MCF 10A (cell line): ENCODE measurements around the gene ZNF444. TPM values are rescaled to one million over a fixed set of nuclear protein-coding genes. Genes with fewer than 3 reads are reported as not detected.

Experiments
- BruUV-seq: library from RNA; stranded (reverse); fragments of 400-500 nt; replicated peaks from 2 replicates; lab custom pipeline; 2021; lab: Mats Ljungman, UMichigan
- CTCF ChIA-PET: fragments of 300-600 bp; sonication (Branson Sonifier 250); formaldehyde crosslinking; extraction: SDS; loops from one replicate; lab custom pipeline; 2021; ENCODE audit warnings: antibody characterized with exemption, inconsistent platforms; lab: Yijun Ruan, JAX
- POLR2A ChIA-PET: fragments of 300-600, 350-650 bp; sonication (Branson Sonifier 250); formaldehyde crosslinking; extraction: SDS; loops from one replicate; lab custom pipeline; 2020; ENCODE audit warnings: antibody characterized with exemption, inconsistent platforms; lab: Yijun Ruan, JAX
- DNase-seq: peaks from one replicate; pipeline ENCODE4 v3.0.0-alpha.2; 2018; ENCODE audit not compliant: unreplicated experiment
- H3K27ac Mint-ChIP-seq: one replicate; pipeline ENCODE4 v1.8.0; 2022; ENCODE audit warnings: mild to moderate bottlenecking, low read depth, mixed read lengths; ENCODE audit not compliant: unreplicated experiment
- H3K27me3 Mint-ChIP-seq: one replicate; pipeline ENCODE4 v1.8.0; 2022; ENCODE audit warnings: mixed read lengths; ENCODE audit not compliant: insufficient read depth, unreplicated experiment
- H3K36me3 Mint-ChIP-seq: one replicate; pipeline ENCODE4 v1.8.0; 2022; ENCODE audit warnings: mild to moderate bottlenecking, moderate library complexity, mixed read lengths; ENCODE audit not compliant: insufficient read depth, unreplicated experiment
- H3K4me1 Mint-ChIP-seq: one replicate; pipeline ENCODE4 v1.8.0; 2022; ENCODE audit warnings: mixed read lengths; ENCODE audit not compliant: insufficient read depth, unreplicated experiment
- H3K4me3 Mint-ChIP-seq: one replicate; pipeline ENCODE4 v1.8.0; 2022; ENCODE audit warnings: mild to moderate bottlenecking, moderate library complexity, mixed read lengths; ENCODE audit not compliant: unreplicated experiment
- H3K9me3 Mint-ChIP-seq: one replicate; pipeline ENCODE4 v1.8.0; 2022; ENCODE audit warnings: mixed read lengths; ENCODE audit not compliant: unreplicated experiment
- intact Hi-C: fragments of 100-400 bp; cut with micrococcal nuclease; formaldehyde crosslinking; loops from 2 replicates; pipeline ENCODE4 v1.14.1; 2022
- total RNA-seq: library from RNA; stranded (reverse); gene quantifications from 2 replicates; pipeline ENCODE4 v1.2.3, GENCODE V29; 2022
- TF ChIP-seq, protein P1 (sequence below): fragments of 200-600 bp; IDR thresholded peaks from one replicate; pipeline ENCODE4 v1.8.0; 2022; ENCODE audit warnings: antibody characterized with exemption, mild to moderate bottlenecking; ENCODE audit not compliant: unreplicated experiment

Gene ZNF444
- total RNA-seq, 1 experiment from 2014 or later: 26.6 TPM

DNA sequence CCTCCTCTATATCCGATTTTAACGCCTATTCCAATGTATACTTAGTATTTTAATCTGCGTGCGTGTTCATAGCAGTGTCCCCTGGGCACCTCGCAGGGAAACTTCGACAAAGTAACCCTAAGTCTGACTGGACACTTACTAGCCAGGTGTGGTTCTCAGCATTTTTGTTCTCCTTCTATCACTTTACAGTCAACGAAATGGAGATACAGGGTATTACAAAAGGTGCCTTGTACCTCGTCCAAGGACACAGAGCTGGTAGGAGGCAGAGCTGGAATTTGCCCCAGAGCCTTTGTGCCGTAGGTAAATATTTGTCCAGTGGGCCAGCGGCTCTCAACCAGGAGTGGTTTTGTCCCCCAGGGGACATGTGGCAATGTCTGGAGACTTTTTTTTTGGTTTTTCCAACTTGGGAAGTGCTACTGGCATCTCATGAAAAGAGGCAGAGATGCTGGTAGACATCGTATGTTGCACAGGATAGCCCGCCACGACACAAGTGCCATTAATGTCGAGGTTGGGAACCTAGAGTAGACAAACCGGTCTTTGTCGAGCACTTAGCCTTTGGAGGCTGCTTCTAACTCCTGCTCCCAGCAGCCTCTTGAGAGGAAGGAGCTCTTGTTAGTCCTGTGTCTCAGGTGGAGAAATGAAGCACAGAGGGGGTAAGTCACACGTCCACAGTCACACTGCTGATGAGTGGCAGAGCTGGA is 1.1 kb downstream of the ZNF444 start:
- Mint-ChIP-seq H3K36me3 (no peaks in the 10 kb centered on the region), H3K27ac (no peak overlapping the region), H3K4me3 (peak overlapping the region; percentile 83), H3K4me1 (peaks cover 36% of the 10 kb centered on the region), H3K9me3 (no peaks in the 10 kb centered on the region), H3K27me3 (no peaks in the 10 kb centered on the region)
- TF ChIP-seq, protein P1, sequence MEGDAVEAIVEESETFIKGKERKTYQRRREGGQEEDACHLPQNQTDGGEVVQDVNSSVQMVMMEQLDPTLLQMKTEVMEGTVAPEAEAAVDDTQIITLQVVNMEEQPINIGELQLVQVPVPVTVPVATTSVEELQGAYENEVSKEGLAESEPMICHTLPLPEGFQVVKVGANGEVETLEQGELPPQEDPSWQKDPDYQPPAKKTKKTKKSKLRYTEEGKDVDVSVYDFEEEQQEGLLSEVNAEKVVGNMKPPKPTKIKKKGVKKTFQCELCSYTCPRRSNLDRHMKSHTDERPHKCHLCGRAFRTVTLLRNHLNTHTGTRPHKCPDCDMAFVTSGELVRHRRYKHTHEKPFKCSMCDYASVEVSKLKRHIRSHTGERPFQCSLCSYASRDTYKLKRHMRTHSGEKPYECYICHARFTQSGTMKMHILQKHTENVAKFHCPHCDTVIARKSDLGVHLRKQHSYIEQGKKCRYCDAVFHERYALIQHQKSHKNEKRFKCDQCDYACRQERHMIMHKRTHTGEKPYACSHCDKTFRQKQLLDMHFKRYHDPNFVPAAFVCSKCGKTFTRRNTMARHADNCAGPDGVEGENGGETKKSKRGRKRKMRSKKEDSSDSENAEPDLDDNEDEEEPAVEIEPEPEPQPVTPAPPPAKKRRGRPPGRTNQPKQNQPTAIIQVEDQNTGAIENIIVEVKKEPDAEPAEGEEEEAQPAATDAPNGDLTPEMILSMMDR: no peak
- POLR2A ChIA-PET: interaction anchor here (1.1 to 1.9 kb wide), 5 partner anchors 12 to 172 kb away, joined by 3 to 8 read pairs (median 4); partner anchors contain the start of genes ZNF787 and ZSCAN5A
- TSS peak; percentile 36 for BruUV-seq
- DNase-seq: no peak
- CTCF ChIA-PET: interaction anchor here (1.6 kb wide), 1 partner anchor 168 kb away, joined by 4 read pairs; no protein-coding TSS in a partner anchor
- intact Hi-C loops: loop anchor here (5.0 kb wide), 2 partner anchors 50 to 1680 kb away; partner anchors contain the start of gene LENG9

DNA sequence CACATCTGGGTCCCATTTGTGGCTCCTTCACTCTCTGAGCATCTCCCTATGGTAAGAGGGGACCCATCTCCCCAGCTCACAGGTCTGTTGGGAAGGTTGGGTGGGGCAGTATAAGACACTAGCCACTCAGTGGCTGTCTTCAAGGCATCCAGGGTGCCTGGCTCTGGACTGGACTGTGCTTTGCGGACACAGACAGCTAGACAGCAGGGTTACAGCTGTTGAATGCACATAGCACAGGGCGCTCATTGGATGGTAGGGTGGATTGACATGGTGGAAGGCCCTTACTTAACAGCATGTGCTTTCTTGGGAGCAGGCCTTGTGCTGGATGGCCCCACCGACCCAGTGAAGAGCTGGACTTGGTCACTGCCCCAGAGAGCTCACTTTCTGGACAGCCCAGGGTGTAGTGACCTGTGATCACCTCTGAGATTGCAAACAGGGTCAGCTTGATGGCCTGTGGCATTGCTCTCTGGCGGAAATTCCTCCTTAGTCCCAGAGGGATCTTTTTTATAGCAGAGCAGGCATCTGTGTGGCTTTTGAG is 1.9 kb downstream of the ZNF444 start:
- no peaks in the 10 kb centered on the region for H3K27me3 Mint-ChIP-seq
- no peak overlapping the region for H3K27ac Mint-ChIP-seq
- ChIA-PET POLR2A (interaction anchor here (1.1 to 1.3 kb wide), 2 partner anchors 12 to 28 kb away, joined by 3 to 4 read pairs; no protein-coding TSS in a partner anchor), CTCF (interaction anchor here (1.6 kb wide), 1 partner anchor 167 kb away, joined by 4 read pairs; no protein-coding TSS in a partner anchor)
- H3K36me3 Mint-ChIP-seq: no peaks in the 10 kb centered on the region
- intact Hi-C loops: loop anchor here (5.0 kb wide), 2 partner anchors 51 to 1681 kb away; partner anchors contain the start of gene LENG9
- H3K4me1 Mint-ChIP-seq: peaks cover 36% of the 10 kb centered on the region
- TF ChIP-seq, protein P1: no peak
- no TSS peak for BruUV-seq
- no peak overlapping the region for H3K4me3 Mint-ChIP-seq
- H3K9me3 Mint-ChIP-seq: no peaks in the 10 kb centered on the region
- no peak for DNase-seq

DNA sequence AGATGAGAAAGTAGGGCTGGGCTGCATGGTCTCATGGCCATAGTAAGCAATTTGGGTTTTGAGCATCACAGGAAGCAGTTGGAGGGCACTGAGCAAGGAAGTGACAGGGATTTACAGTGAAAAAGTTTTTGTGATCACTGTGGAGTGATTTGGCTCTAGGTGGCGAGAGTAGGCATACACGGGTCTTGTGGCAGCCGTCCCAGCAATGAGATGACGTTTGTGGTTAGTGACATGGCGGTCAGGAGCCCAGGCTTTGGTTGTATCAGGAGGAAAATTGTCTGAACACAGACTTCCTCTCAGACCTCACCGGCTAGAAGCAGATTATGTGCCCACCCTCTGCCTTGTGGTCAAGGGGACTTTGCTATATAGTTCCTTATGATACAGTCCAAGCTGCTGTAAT is 3.3 kb downstream of the ZNF444 start:
- Mint-ChIP-seq H3K4me1 (peaks cover 23% of the 10 kb centered on the region), H3K36me3 (peaks cover 8% of the 10 kb centered on the region), H3K27ac (peak overlapping the region; percentile 49), H3K9me3 (no peaks in the 10 kb centered on the region), H3K4me3 (no peak overlapping the region), H3K27me3 (no peaks in the 10 kb centered on the region)
- no peak for DNase-seq
- CTCF ChIA-PET: interaction anchor here (0.5 to 2.6 kb wide), 3 partner anchors 11 to 333 kb away, joined by 3 to 9 read pairs (median 4); no protein-coding TSS in a partner anchor
- TF ChIP-seq, protein P1: no peak
- POLR2A ChIA-PET: no interaction called here
- no TSS peak for BruUV-seq
- intact Hi-C loops: loop anchor here (5.0 kb wide), 2 partner anchors 52 to 1682 kb away; partner anchors contain the start of gene LENG9

- no peaks in the 10 kb centered on the region for H3K27me3 Mint-ChIP-seq
- TF ChIP-seq, protein P1: no peak
- intact Hi-C loops: loop anchor here (5.0 kb wide), 2 partner anchors 53 to 1683 kb away; partner anchors contain the start of gene LENG9
- peaks cover 8% of the 10 kb centered on the region for H3K36me3 Mint-ChIP-seq
- H3K27ac Mint-ChIP-seq: peak overlapping the region; percentile 49
- no peak overlapping the region for H3K4me3 Mint-ChIP-seq
- H3K4me1 Mint-ChIP-seq: peaks cover 21% of the 10 kb centered on the region
- ChIA-PET POLR2A (no interaction called here), CTCF (interaction anchor here (0.5 to 2.6 kb wide), 3 partner anchors 10 to 334 kb away, joined by 3 to 9 read pairs (median 4); no protein-coding TSS in a partner anchor)
- no peak for DNase-seq
- BruUV-seq: no TSS peak
- H3K9me3 Mint-ChIP-seq: no peaks in the 10 kb centered on the region
These were observed 3.7 kb downstream of the ZNF444 start for GRCh38 chr19:56144831-56145230.
